HepG2 (cell line): ENCODE measurements around the gene MCF2L. TPM values are rescaled to one million over a fixed set of nuclear protein-coding genes. Genes with fewer than 3 reads are reported as not detected.
A peak's percentile ranks its signal among the peaks of the same experiment; 100 is the strongest.

ENCODE experiments used
- FIP1L1 ChIP-seq: fragments of 200-400 bp; formaldehyde crosslinking; IDR thresholded peaks from 2 replicates; pipeline ENCODE4 v1.6.1; 2018; ENCODE audit warnings: low read depth, mild to moderate bottlenecking, low read length, moderate library complexity, borderline replicate concordance; ENCODE audit not compliant: insufficient read depth
- HMGA1 ChIP-seq: sonication (generic); formaldehyde crosslinking; conservative IDR thresholded peaks from 2 replicates; pipeline ENCODE4 v1.4.0; 2020; ENCODE audit warnings: missing genetic modification reagents
- HOXA3 ChIP-seq: sonication (generic); formaldehyde crosslinking; IDR thresholded peaks from 2 replicates; pipeline ENCODE4 v1.5.0; 2020; ENCODE audit warnings: missing genetic modification reagents
- MZF1 ChIP-seq: sonication (generic); formaldehyde crosslinking; IDR thresholded peaks from 2 replicates; pipeline ENCODE4 v1.8.1; 2023; ENCODE audit warnings: mild to moderate bottlenecking, missing genetic modification reagents, borderline replicate concordance
- NR2C2 ChIP-seq: sonication (generic); formaldehyde crosslinking; IDR thresholded peaks from 2 replicates; pipeline ENCODE4 v1.4.0; 2020; ENCODE audit warnings: missing genetic modification reagents, mild to moderate bottlenecking, moderate library complexity, borderline replicate concordance
- POLR2AphosphoS5 ChIP-seq: IDR thresholded peaks from 2 replicates; pipeline ENCODE4 v1.6.1; 2012; ENCODE audit warnings: low read depth, low read length
- SPEN ChIP-seq: sonication (generic); formaldehyde crosslinking; IDR thresholded peaks from 2 replicates; pipeline ENCODE4 v1.5.1; 2020; ENCODE audit warnings: low read depth, mild to moderate bottlenecking, missing genetic modification reagents
- TOE1 ChIP-seq: sonication (generic); formaldehyde crosslinking; IDR thresholded peaks from 2 replicates; pipeline ENCODE4 v1.4.0; 2020; ENCODE audit warnings: mild to moderate bottlenecking, missing genetic modification reagents
- U2AF2 ChIP-seq: fragments of 200-400 bp; formaldehyde crosslinking; IDR thresholded peaks from 2 replicates; pipeline ENCODE4 v1.6.1; 2017; ENCODE audit warnings: low read depth, mild to moderate bottlenecking, low read length
- XBP1 ChIP-seq: sonication (generic); formaldehyde crosslinking; IDR thresholded peaks from 2 replicates; pipeline ENCODE4 v1.5.0; 2020; ENCODE audit warnings: missing genetic modification reagents
- ZNF232 ChIP-seq: sonication (generic); formaldehyde crosslinking; IDR thresholded peaks from 2 replicates; pipeline ENCODE4 v1.4.0; 2020; ENCODE audit warnings: missing genetic modification reagents, borderline replicate concordance
- ZNF292 ChIP-seq: sonication (generic); formaldehyde crosslinking; IDR thresholded peaks from 2 replicates; pipeline ENCODE4 v1.8.1; 2022; ENCODE audit warnings: mild to moderate bottlenecking, low read depth, missing genetic modification reagents, borderline replicate concordance
- ZNF644 ChIP-seq: IDR thresholded peaks from 2 replicates; pipeline ENCODE4 v1.6.1; 2016; ENCODE audit warnings: low read depth
- polyA plus RNA-seq, 8 experiments: library from polyadenylated mRNA; depleted of rRNA in 3 of 8; stranded (reverse) in 7 of 8; unstranded in 1 of 8; fragments of >200 nt; fragmentation: Illumina TruSeq in 4 of 8; extraction: Trizol in 4 of 8; gene quantifications; 2 replicates each; pipeline versions ENCODE4 v1.2.1 to v1.2.3, GENCODE V29; 2011 to 2016; ENCODE audit warnings: low read depth in 4 of 8, missing spikeins in 1 of 8, mixed read lengths in 1 of 8; ENCODE audit not compliant: insufficient read depth in 1 of 8
- total RNA-seq, 5 experiments: library from RNA; depleted of rRNA; stranded (reverse); fragments of >200 nt; fragmentation: Illumina TruSeq; extraction: Trizol; gene quantifications; 2 replicates each; pipeline ENCODE4 v1.2.3, GENCODE V29; 2016; ENCODE audit warnings: low read depth in 1 of 5
- TF ChIP-seq, protein P1 (sequence below): IDR thresholded peaks from 2 replicates; pipeline ENCODE4 v1.6.1; 2016; ENCODE audit warnings: missing compliant biosample characterization, missing genetic modification reagents, borderline replicate concordance
- TF ChIP-seq, protein P2 (sequence below): sonication (generic); formaldehyde crosslinking; IDR thresholded peaks from 2 replicates; pipeline ENCODE4 v1.4.0; 2020; ENCODE audit warnings: missing genetic modification reagents
- TF ChIP-seq, protein P3 (sequence below): sonication (generic); formaldehyde crosslinking; IDR thresholded peaks from 2 replicates; pipeline ENCODE4 v1.5.1; 2020; ENCODE audit warnings: mild to moderate bottlenecking, missing genetic modification reagents, moderate library complexity
- TF ChIP-seq, protein P4 (sequence below): IDR thresholded peaks from 2 replicates; pipeline ENCODE4 v1.6.1; 2016; ENCODE audit warnings: low read depth, borderline replicate concordance

MCF2L gene
- total and polyA plus RNA-seq, 2 of the 13 experiments (the other 11 are each of a cell fraction or from before 2014, with no cell fraction given), result 19.4 to 28.4 TPM

DNA sequence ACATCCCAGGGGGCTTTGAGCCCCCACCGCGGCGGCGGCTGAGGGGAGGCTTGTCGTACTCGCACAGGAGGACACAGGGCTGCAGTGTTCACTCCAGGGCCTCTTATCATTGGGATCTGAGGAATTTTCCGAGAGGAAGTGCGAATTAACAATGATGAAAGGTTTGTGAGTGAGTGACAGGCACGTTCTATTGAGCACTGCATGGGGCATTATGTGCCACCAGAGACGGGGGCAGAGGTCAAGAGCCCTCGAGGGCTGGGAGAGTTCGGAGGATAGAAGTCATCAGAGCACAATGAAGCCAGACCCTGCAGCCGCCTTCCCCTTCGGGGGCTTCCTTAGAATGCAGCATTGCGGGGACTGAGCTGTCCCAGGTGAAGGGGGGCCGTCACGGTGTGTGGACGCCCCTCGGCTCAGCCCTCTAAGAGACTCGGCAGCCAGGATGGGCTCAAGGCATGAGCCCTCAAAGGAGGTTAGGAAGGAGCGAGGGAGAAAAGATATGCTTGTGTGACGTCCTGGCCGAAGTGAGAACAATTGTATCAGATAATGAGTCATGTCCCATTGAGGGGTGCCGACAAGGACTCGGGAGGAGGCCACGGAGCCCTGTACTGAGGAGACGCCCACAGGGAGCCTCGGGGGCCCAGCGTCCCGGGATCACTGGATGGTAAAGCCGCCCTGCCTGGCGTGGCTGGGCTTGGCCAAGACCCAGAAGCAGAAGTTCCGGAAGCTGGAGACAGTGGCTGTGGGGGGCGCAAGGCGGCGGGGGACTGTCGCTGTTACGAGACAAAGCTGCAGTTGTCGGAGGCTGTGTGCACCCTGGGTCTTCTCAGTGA lies 53.9 kb downstream of the MCF2L start (continued):
- TF ChIP-seq, protein P1, sequence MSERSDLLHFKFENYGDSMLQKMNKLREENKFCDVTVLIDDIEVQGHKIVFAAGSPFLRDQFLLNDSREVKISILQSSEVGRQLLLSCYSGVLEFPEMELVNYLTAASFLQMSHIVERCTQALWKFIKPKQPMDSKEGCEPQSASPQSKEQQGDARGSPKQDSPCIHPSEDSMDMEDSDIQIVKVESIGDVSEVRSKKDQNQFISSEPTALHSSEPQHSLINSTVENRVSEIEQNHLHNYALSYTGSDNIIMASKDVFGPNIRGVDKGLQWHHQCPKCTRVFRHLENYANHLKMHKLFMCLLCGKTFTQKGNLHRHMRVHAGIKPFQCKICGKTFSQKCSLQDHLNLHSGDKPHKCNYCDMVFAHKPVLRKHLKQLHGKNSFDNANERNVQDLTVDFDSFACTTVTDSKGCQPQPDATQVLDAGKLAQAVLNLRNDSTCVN (CRISPR knock-in tag), result no peak
- peak; percentile 34; the same call in 1 of the 2 replicates for TF ChIP-seq POLR2AphosphoS5
- TF ChIP-seq, protein P2, sequence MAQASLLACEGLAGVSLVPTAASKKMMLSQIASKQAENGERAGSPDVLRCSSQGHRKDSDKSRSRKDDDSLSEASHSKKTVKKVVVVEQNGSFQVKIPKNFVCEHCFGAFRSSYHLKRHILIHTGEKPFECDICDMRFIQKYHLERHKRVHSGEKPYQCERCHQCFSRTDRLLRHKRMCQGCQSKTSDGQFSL, result no peak
- TF ChIP-seq ZNF644 (CRISPR knock-in tag), result no peak
- TF ChIP-seq NR2C2 (CRISPR knock-in tag), result peak; percentile 89
- TF ChIP-seq U2AF2, result no peak
- no peak for TF ChIP-seq XBP1 (CRISPR knock-in tag)
- no peak for TF ChIP-seq TOE1 (CRISPR knock-in tag)
- TF ChIP-seq ZNF292 (CRISPR knock-in tag), result no peak
- TF ChIP-seq FIP1L1, result no peak
- TF ChIP-seq MZF1 (CRISPR knock-in tag), result no peak
- TF ChIP-seq HMGA1 (CRISPR knock-in tag), result no peak
- TF ChIP-seq HOXA3 (CRISPR knock-in tag), result peak; percentile 85
- TF ChIP-seq, protein P3, sequence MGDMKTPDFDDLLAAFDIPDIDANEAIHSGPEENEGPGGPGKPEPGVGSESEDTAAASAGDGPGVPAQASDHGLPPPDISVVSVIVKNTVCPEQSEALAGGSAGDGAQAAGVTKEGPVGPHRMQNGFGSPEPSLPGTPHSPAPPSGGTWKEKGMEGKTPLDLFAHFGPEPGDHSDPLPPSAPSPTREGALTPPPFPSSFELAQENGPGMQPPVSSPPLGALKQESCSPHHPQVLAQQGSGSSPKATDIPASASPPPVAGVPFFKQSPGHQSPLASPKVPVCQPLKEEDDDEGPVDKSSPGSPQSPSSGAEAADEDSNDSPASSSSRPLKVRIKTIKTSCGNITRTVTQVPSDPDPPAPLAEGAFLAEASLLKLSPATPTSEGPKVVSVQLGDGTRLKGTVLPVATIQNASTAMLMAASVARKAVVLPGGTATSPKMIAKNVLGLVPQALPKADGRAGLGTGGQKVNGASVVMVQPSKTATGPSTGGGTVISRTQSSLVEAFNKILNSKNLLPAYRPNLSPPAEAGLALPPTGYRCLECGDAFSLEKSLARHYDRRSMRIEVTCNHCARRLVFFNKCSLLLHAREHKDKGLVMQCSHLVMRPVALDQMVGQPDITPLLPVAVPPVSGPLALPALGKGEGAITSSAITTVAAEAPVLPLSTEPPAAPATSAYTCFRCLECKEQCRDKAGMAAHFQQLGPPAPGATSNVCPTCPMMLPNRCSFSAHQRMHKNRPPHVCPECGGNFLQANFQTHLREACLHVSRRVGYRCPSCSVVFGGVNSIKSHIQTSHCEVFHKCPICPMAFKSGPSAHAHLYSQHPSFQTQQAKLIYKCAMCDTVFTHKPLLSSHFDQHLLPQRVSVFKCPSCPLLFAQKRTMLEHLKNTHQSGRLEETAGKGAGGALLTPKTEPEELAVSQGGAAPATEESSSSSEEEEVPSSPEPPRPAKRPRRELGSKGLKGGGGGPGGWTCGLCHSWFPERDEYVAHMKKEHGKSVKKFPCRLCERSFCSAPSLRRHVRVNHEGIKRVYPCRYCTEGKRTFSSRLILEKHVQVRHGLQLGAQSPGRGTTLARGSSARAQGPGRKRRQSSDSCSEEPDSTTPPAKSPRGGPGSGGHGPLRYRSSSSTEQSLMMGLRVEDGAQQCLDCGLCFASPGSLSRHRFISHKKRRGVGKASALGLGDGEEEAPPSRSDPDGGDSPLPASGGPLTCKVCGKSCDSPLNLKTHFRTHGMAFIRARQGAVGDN (CRISPR knock-in tag), result peak; percentile 94
- no peak for TF ChIP-seq SPEN
- TF ChIP-seq ZNF232, result peak; percentile 71; the same call in 1 of the 2 replicates
- TF ChIP-seq, protein P4, sequence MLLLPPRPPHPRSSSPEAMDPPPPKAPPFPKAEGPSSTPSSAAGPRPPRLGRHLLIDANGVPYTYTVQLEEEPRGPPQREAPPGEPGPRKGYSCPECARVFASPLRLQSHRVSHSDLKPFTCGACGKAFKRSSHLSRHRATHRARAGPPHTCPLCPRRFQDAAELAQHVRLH (CRISPR knock-in tag), result peak; percentile 50; the same call in 1 of the 2 replicates
